H9 (cell line): ENCODE results near the gene PADI4. TPM values are rescaled to one million over a fixed set of nuclear protein-coding genes. Genes with fewer than 3 reads are reported as not detected.

Source experiments
- DNase-seq: peaks from one replicate; pipeline ENCODE4 v3.0.0-alpha.2; 2017
- H2AFZ ChIP-seq: one replicate; pipeline ENCODE4 v1.6.1; 2013; ENCODE audit warnings: mild to moderate bottlenecking, low read length, control low read depth, moderate library complexity
- H2AK5ac ChIP-seq: 2 replicates; pipeline ENCODE4 v1.6.1; 2013; ENCODE audit warnings: low read length, control low read depth, mixed read lengths; ENCODE audit not compliant: insufficient read length
- H2BK120ac ChIP-seq: one replicate; pipeline ENCODE4 v1.6.1; 2013; ENCODE audit warnings: low read depth, mild to moderate bottlenecking, low read length, control low read depth, inconsistent platforms; ENCODE audit not compliant: poor library complexity, severe bottlenecking
- H2BK12ac ChIP-seq: 2 replicates; pipeline ENCODE4 v1.6.1; 2013; ENCODE audit warnings: low read length, control low read depth, mixed read lengths, low read depth; ENCODE audit not compliant: insufficient read length
- H2BK15ac ChIP-seq: 2 replicates; pipeline ENCODE4 v1.6.1; 2013; ENCODE audit warnings: low read depth, low read length, control low read depth
- H2BK20ac ChIP-seq: one replicate; pipeline ENCODE4 v1.6.1; 2013; ENCODE audit warnings: low read depth, mild to moderate bottlenecking, low read length, control low read depth, inconsistent platforms; ENCODE audit not compliant: poor library complexity, severe bottlenecking
- H2BK5ac ChIP-seq: 2 replicates; pipeline ENCODE4 v1.6.1; 2013; ENCODE audit warnings: low read length, control low read depth, mixed read lengths; ENCODE audit not compliant: insufficient read length
- H3K14ac ChIP-seq: 2 replicates; pipeline ENCODE4 v1.6.1; 2013; ENCODE audit warnings: low read length, control low read depth; ENCODE audit not compliant: insufficient read depth
- H3K18ac ChIP-seq: 2 replicates; pipeline ENCODE4 v1.6.1; 2013; ENCODE audit warnings: low read depth, mild to moderate bottlenecking, mixed read lengths, low read length, control low read depth; ENCODE audit not compliant: insufficient read length
- H3K23ac ChIP-seq: 2 replicates; pipeline ENCODE4 v1.6.1; 2013; ENCODE audit warnings: low read length, control low read depth, mixed read lengths, low read depth; ENCODE audit not compliant: insufficient read length
- H3K23me2 ChIP-seq: 2 replicates; pipeline ENCODE4 v1.6.1; 2013; ENCODE audit warnings: low read depth, mild to moderate bottlenecking, mixed read lengths, low read length, control low read depth; ENCODE audit not compliant: insufficient read length, poor library complexity, severe bottlenecking
- H3K27ac ChIP-seq: 2 replicates; pipeline ENCODE4 v1.5.1; 2013; ENCODE audit warnings: low read length, control low read depth, mixed read lengths, low read depth; ENCODE audit not compliant: insufficient read length
- H3K27me3 ChIP-seq: 2 replicates; pipeline ENCODE4 v1.6.1; 2013; ENCODE audit warnings: low read length, control low read depth, inconsistent platforms; ENCODE audit not compliant: insufficient read depth
- H3K4ac ChIP-seq: 2 replicates; pipeline ENCODE4 v1.6.1; 2013; ENCODE audit warnings: low read depth, mild to moderate bottlenecking, control low read depth, inconsistent platforms, low read length, moderate library complexity
- H3K4me1 ChIP-seq: 2 replicates; pipeline ENCODE4 v1.6.1; 2013; ENCODE audit warnings: low read length, control low read depth, inconsistent platforms; ENCODE audit not compliant: insufficient read depth
- H3K4me2 ChIP-seq: 2 replicates; pipeline ENCODE4 v1.6.1; 2013; ENCODE audit warnings: low read length, control low read depth, mixed read lengths; ENCODE audit not compliant: insufficient read length, insufficient read depth
- H3K56ac ChIP-seq: 2 replicates; pipeline ENCODE4 v1.6.1; 2013; ENCODE audit warnings: low read depth, mild to moderate bottlenecking, mixed read lengths, low read length, control low read depth; ENCODE audit not compliant: insufficient read length
- H3K79me1 ChIP-seq: 2 replicates; pipeline ENCODE4 v1.6.1; 2013; ENCODE audit warnings: low read depth, mild to moderate bottlenecking, moderate library complexity, low read length, control low read depth, inconsistent platforms; ENCODE audit not compliant: insufficient read depth, poor library complexity, severe bottlenecking
- H3K79me2 ChIP-seq: 2 replicates; pipeline ENCODE4 v1.6.1; 2013; ENCODE audit warnings: low read length, control low read depth, inconsistent platforms; ENCODE audit not compliant: insufficient read depth
- H3K9ac ChIP-seq: 2 replicates; pipeline ENCODE4 v1.6.1; 2013; ENCODE audit warnings: low read length, control low read depth, mixed read lengths; ENCODE audit not compliant: insufficient read length; ENCODE audit errors: extremely low read depth
- H3K9me3 ChIP-seq: one replicate; pipeline ENCODE4 v1.6.1; 2013; ENCODE audit warnings: low read depth, low read length, inconsistent platforms; ENCODE audit not compliant: control insufficient read depth
- H3T11ph ChIP-seq: one replicate; pipeline ENCODE4 v1.6.1; 2013; ENCODE audit warnings: mild to moderate bottlenecking, low read length, control low read depth, inconsistent platforms
- H4K20me1 ChIP-seq: one replicate; pipeline ENCODE4 v1.6.1; 2013; ENCODE audit not compliant: control insufficient read depth, insufficient read length, insufficient read depth
- H4K5ac ChIP-seq: 2 replicates; pipeline ENCODE4 v1.6.1; 2013; ENCODE audit warnings: low read depth, mild to moderate bottlenecking, mixed read lengths, low read length, control low read depth; ENCODE audit not compliant: insufficient read length
- H4K8ac ChIP-seq: replicated peaks from 2 replicates; pipeline ENCODE4 v1.6.1; 2013; ENCODE audit warnings: low read length, control low read depth, mixed read lengths, low read depth; ENCODE audit not compliant: insufficient read length
- H4K91ac ChIP-seq: 2 replicates; pipeline ENCODE4 v1.6.1; 2013; ENCODE audit warnings: low read depth, mild to moderate bottlenecking, moderate library complexity, mixed read lengths, low read length, control low read depth; ENCODE audit not compliant: insufficient read length
- H3K27ac Mint-ChIP-seq, 3 experiments: 2 replicates in 2 of 3; 3 replicates in 1 of 3; pipeline ENCODE4 v1.8.0; 2020 to 2021; ENCODE audit warnings: mixed read lengths in 3 of 3, mild to moderate bottlenecking in 1 of 3, moderate library complexity in 1 of 3
- H3K27me3 Mint-ChIP-seq: 2 replicates; pipeline ENCODE4 v1.8.0; 2021; ENCODE audit warnings: low read depth, mild to moderate bottlenecking, moderate library complexity, mixed read lengths
- H3K36me3 Mint-ChIP-seq, 3 experiments: 2 replicates in 2 of 3; 3 replicates in 1 of 3; pipeline ENCODE4 v1.8.0; 2020 to 2021; ENCODE audit warnings: low read depth in 3 of 3, mixed read lengths in 3 of 3; ENCODE audit not compliant: insufficient read depth in 1 of 3
- H3K4me1 Mint-ChIP-seq, 2 experiments: 2 replicates each; pipeline ENCODE4 v1.8.0; 2020; ENCODE audit warnings: mixed read lengths in 2 of 2
- H3K4me3 Mint-ChIP-seq, 2 experiments: 2 replicates in 1 of 2; 3 replicates in 1 of 2; pipeline ENCODE4 v1.8.0; 2020 to 2021; ENCODE audit warnings: mild to moderate bottlenecking in 2 of 2, mixed read lengths in 2 of 2, moderate library complexity in 1 of 2
- H3K9me3 Mint-ChIP-seq, 2 experiments: 2 replicates in 1 of 2; 3 replicates in 1 of 2; pipeline ENCODE4 v1.8.0; 2020; ENCODE audit warnings: mild to moderate bottlenecking in 2 of 2, mixed read lengths in 2 of 2, moderate library complexity in 1 of 2
- CTCF ChIP-seq: fragments of 200-600 bp; sonication (generic); conservative IDR thresholded peaks from 3 replicates; pipeline ENCODE4 v1.8.0; 2021; ENCODE audit warnings: antibody characterized with exemption, mild to moderate bottlenecking
- WGBS: extraction: QIAGEN DNeasy Blood & Tissue Kit; methylation state at CpG from one replicate; pipeline ENCODE4 v1.1.7; 2013; ENCODE audit warnings: missing lambda C conversion rate, low lambda C conversion rate, mixed read lengths; ENCODE audit not compliant: insufficient read length; ENCODE audit errors: extremely low coverage; 5-methylcytosine and 5-hydroxymethylcytosine counted together
- total RNA-seq: library from RNA; stranded (reverse); gene quantifications from 2 replicates; pipeline ENCODE4 v1.2.1, GENCODE V29; 2021

Gene PADI4
- total RNA-seq, 1 experiment from 2014 or later = 0.13 TPM

DNA sequence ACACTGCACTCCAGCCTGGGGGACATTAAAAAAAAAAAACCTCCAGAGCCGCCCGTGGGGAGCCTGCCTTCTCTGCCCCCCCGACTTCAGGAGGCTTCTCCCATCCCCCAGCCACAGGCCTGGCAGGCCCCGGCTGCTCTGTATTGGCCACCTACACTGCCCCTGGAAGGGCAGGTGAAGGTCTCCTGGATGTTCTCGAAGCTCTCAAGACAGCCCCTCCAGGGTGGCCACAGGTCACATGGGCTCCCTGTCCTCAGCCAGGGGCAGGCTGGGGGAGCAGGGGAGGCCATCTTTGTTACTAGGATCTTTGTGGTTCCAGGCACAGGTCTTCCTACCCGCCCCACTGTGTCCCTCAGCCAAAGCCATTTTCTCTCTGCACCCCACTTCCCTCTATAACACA is 96.8 kb downstream of the PADI4 start:
- no peaks in the 10 kb centered on the region for H3K9me3 ChIP-seq
- peak overlapping the region; percentile 18 to 43 (median 20); a peak in 1 of 7 replicates for H3K27ac Mint-ChIP-seq

More for the DNA sequence above, 96.8 kb downstream of the PADI4 start:
- H4K5ac ChIP-seq = no peak overlapping the region
- H3K9ac ChIP-seq = no peak overlapping the region
- H2BK15ac ChIP-seq = no peak overlapping the region
- no peak overlapping the region for H3K56ac ChIP-seq
- no peaks in the 10 kb centered on the region for H3K4me1 ChIP-seq
- no peak overlapping the region for H2BK120ac ChIP-seq
- H2AK5ac ChIP-seq = no peak overlapping the region
- no peak overlapping the region for H3K4me2 ChIP-seq
- Mint-ChIP-seq H3K36me3 (peaks cover 23 to 44% (median 36%) of the 10 kb centered on the region in 3 experiments; a peak in 6 of 7 replicates), H3K27me3 (peaks cover 4% of the 10 kb centered on the region), H3K4me1 (peaks cover 44 to 61% of the 10 kb centered on the region in 2 experiments), H3K9me3 (no peaks in the 10 kb centered on the region), H3K4me3 (no peak overlapping the region)
- no peak overlapping the region for H2AFZ ChIP-seq
- peaks cover 1% of the 10 kb centered on the region for H3K79me1 ChIP-seq
- H4K20me1 ChIP-seq = no peaks in the 10 kb centered on the region
- no peak overlapping the region for H3K27ac ChIP-seq
- TF ChIP-seq CTCF = no peak
- H4K91ac ChIP-seq = no peak overlapping the region
- no peak overlapping the region for H3K18ac ChIP-seq
- H3K14ac ChIP-seq = no peak overlapping the region
- no peak overlapping the region for H3K23ac ChIP-seq
- H2BK5ac ChIP-seq = no peak overlapping the region
- H4K8ac ChIP-seq = no peak overlapping the region
- H3K27me3 ChIP-seq = no peaks in the 10 kb centered on the region
- H3T11ph ChIP-seq = no peak overlapping the region
- DNase-seq = no peak
- no peak overlapping the region for H3K4ac ChIP-seq
- H3K23me2 ChIP-seq = no peaks in the 10 kb centered on the region
- H2BK12ac ChIP-seq = no peak overlapping the region
- WGBS = no CpG with 5 or more reads among the region's 6 CpGs
- H3K79me2 ChIP-seq = no peaks in the 10 kb centered on the region
- H2BK20ac ChIP-seq = no peak overlapping the region
